NB4 (cell line): ENCODE measurements around the gene TLE5.
"Not testable (repeated sequence)": the region's sequence is repeated elsewhere in the genome, so short reads cannot be mapped to it uniquely, and the experiment has no call there.

Experiments
- CTCF ChIP-seq: IDR thresholded peaks from one replicate; pipeline ENCODE4 v1.5.1; 2012; ENCODE audit warnings: low read depth, low read length
- MYC ChIP-seq: IDR thresholded peaks from 2 replicates; pipeline ENCODE4 v1.6.1; 2011; ENCODE audit warnings: low read depth, low read length

- TF ChIP-seq MYC, CTCF: not testable (repeated sequence)
Observed at GRCh38 chr19:3036977-3037544, 25.2 kb downstream of the TLE5 start.
